Measurements from ENCODE around the gene MRPS2.
"Not testable (repeated sequence)": the region's sequence is repeated elsewhere in the genome, so short reads cannot be mapped to it uniquely, and the experiment has no call there.

DNA sequence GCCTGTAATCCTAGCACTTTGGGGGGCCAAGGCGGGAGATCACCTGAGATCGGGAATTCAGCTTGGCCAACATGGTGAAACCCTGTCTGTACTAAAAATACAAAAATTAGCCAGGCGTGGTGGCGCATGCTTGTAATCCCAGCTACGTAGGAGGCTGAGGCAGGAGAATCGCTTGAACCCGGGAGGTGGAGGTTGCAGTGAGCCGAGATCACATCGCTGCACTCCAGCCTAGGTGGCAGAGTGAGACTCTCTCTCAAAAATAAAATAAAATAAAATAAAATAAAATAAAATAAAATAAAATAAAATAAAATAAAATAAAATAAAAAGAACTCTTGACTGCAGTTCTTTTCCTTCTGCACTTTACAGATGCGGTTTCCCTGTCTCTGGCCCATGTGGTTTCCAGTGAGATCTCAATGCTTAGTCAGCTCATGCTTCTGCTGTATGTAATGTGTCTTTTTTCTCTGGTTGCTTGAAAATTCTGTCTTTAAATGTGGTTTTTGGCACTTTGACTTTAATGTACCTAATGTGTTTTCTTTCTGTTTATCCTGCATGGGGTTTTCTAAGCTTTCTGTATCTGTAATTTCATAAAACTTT, 28.5 kb downstream of the MRPS2 start:
- TF ChIP-seq, protein P1, sequence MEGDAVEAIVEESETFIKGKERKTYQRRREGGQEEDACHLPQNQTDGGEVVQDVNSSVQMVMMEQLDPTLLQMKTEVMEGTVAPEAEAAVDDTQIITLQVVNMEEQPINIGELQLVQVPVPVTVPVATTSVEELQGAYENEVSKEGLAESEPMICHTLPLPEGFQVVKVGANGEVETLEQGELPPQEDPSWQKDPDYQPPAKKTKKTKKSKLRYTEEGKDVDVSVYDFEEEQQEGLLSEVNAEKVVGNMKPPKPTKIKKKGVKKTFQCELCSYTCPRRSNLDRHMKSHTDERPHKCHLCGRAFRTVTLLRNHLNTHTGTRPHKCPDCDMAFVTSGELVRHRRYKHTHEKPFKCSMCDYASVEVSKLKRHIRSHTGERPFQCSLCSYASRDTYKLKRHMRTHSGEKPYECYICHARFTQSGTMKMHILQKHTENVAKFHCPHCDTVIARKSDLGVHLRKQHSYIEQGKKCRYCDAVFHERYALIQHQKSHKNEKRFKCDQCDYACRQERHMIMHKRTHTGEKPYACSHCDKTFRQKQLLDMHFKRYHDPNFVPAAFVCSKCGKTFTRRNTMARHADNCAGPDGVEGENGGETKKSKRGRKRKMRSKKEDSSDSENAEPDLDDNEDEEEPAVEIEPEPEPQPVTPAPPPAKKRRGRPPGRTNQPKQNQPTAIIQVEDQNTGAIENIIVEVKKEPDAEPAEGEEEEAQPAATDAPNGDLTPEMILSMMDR (IDR thresholded peaks at IDR 0.05; ENCODE audit: poor library complexity), result not testable (repeated sequence)
- not testable (repeated sequence) for TF ChIP-seq EZH2phosphoT487 (IDR thresholded peaks at IDR 0.05; ENCODE audit: low read depth, severe bottlenecking, unreplicated experiment)
